H1 (cell line): ENCODE measurements around the gene ABCC4. TPM values are rescaled to one million over a fixed set of nuclear protein-coding genes. Genes with fewer than 3 reads are reported as not detected.

Experiments
- CTCF ChIA-PET: fragments of 300-600 bp; sonication (Branson Sonifier 250); formaldehyde crosslinking; loops from one replicate; lab custom pipeline; 2021; ENCODE audit not compliant: partially characterized antibody; lab: Charles Lee
- POLR2A ChIA-PET: fragments of 300-600 bp; sonication (Branson Sonifier 250); formaldehyde crosslinking; loops from one replicate; lab custom pipeline; 2021; ENCODE audit warnings: inconsistent platforms; ENCODE audit not compliant: partially characterized antibody; lab: Charles Lee
- DNase-seq, 2 experiments: peaks; one replicate each; pipeline versions ENCODE4 v3.0.0 to v3.0.0-alpha.2; 2010 to 2022; ENCODE audit warnings: low spot score in 2 of 2, low read depth in 1 of 2, mixed read lengths in 1 of 2
- FAIRE-seq: peaks from 2 replicates; lab custom pipeline; 2011; peaks lifted over from hg19 to GRCh38; lab: Jason Lieb, UNC
- H2AFZ ChIP-seq: 2 replicates; pipeline ENCODE4 v1.8.1; 2012; ENCODE audit warnings: low read length, inconsistent platforms
- H2AK5ac ChIP-seq: 2 replicates; pipeline ENCODE4 v1.6.1; 2013; ENCODE audit warnings: low read depth, low read length
- H2BK120ac ChIP-seq: replicated peaks from 2 replicates; pipeline ENCODE3; 2013; ENCODE audit warnings: low read depth, low read length, inconsistent platforms
- H2BK12ac ChIP-seq: 2 replicates; pipeline ENCODE4 v1.6.1; 2013; ENCODE audit warnings: low read depth, low read length
- H2BK15ac ChIP-seq: 2 replicates; pipeline ENCODE4 v1.6.1; 2013; ENCODE audit warnings: low read length
- H2BK20ac ChIP-seq: 2 replicates; pipeline ENCODE4 v1.6.1; 2013; ENCODE audit warnings: low read length
- H2BK5ac ChIP-seq: 2 replicates; pipeline ENCODE4 v1.6.1; 2013; ENCODE audit warnings: low read depth, low read length
- H3K14ac ChIP-seq: 2 replicates; pipeline ENCODE4 v1.6.1; 2013; ENCODE audit warnings: inconsistent platforms; ENCODE audit not compliant: insufficient read length
- H3K18ac ChIP-seq: 2 replicates; pipeline ENCODE4 v1.6.1; 2013; ENCODE audit warnings: low read length; ENCODE audit errors: extremely low read depth
- H3K23ac ChIP-seq: 2 replicates; pipeline ENCODE4 v1.6.1; 2013; ENCODE audit warnings: inconsistent platforms; ENCODE audit not compliant: insufficient read length
- H3K23me2 ChIP-seq: 2 replicates; pipeline ENCODE4 v1.6.1; 2013; ENCODE audit warnings: low read depth, low read length
- H3K27ac ChIP-seq: 2 replicates; pipeline ENCODE4 v1.6.1; 2011; ENCODE audit warnings: low read depth, low read length, inconsistent platforms
- H3K27me3 ChIP-seq, 4 experiments: replicated peaks in 1 of 4; 1 replicate in 1 of 4; 2 replicates in 3 of 4; pipeline versions ENCODE4 v1.6.1 to v1.8.1; 2011 to 2013; ENCODE audit warnings: low read length in 3 of 4, mild to moderate bottlenecking in 3 of 4, inconsistent platforms in 2 of 4, mixed read lengths in 2 of 4, moderate library complexity in 1 of 4; ENCODE audit not compliant: control insufficient read depth in 3 of 4, insufficient read depth in 3 of 4; ENCODE audit errors: extremely low read depth in 1 of 4
- H3K36me3 ChIP-seq, 4 experiments: 2 replicates each; pipeline versions ENCODE4 v1.6.1 to v1.8.1; 2011 to 2013; ENCODE audit warnings: mild to moderate bottlenecking in 4 of 4, low read length in 3 of 4, moderate library complexity in 2 of 4, control low read depth in 1 of 4, inconsistent platforms in 1 of 4; ENCODE audit not compliant: insufficient read depth in 4 of 4, control insufficient read depth in 2 of 4
- H3K4ac ChIP-seq: replicated peaks from 2 replicates; pipeline ENCODE3; 2013; ENCODE audit warnings: low read length, low read depth, mixed read lengths, inconsistent platforms; ENCODE audit not compliant: insufficient read length
- H3K4me1 ChIP-seq, 4 experiments: replicated peaks in 1 of 4; 1 replicate in 1 of 4; 2 replicates in 3 of 4; pipeline versions ENCODE4 v1.6.1 to v1.8.1; 2011 to 2013; ENCODE audit warnings: low read length in 3 of 4, inconsistent platforms in 2 of 4, mixed read lengths in 1 of 4; ENCODE audit not compliant: insufficient read depth in 4 of 4, control insufficient read depth in 3 of 4
- H3K4me2 ChIP-seq, 2 experiments: 2 replicates each; pipeline versions ENCODE4 v1.6.1 to v1.8.1; 2011 to 2013; ENCODE audit warnings: low read depth in 2 of 2, low read length in 2 of 2, control low read depth in 1 of 2, inconsistent platforms in 1 of 2, mild to moderate bottlenecking in 1 of 2; ENCODE audit not compliant: insufficient read depth in 1 of 2
- H3K4me3 ChIP-seq, 4 experiments: fragments of 200-600, 300-600 bp in 1 of 4; sonication (generic), shearing (Covaris generic), sonication (Bioruptor Twin) in 1 of 4; 2 replicates each; pipeline versions ENCODE4 v1.5.1 to v1.8.1; 2011 to 2016; ENCODE audit warnings: low read length in 4 of 4, low read depth in 3 of 4, control low read depth in 2 of 4, inconsistent platforms in 2 of 4, mild to moderate bottlenecking in 2 of 4, mixed read lengths in 1 of 4, moderate library complexity in 1 of 4; ENCODE audit not compliant: insufficient read depth in 2 of 4; ENCODE audit errors: extremely low read depth in 1 of 4
- H3K56ac ChIP-seq: replicated peaks from 2 replicates; pipeline ENCODE3; 2013; ENCODE audit warnings: low read depth, mild to moderate bottlenecking, mixed read lengths, low read length, inconsistent platforms; ENCODE audit not compliant: insufficient read length
- H3K79me1 ChIP-seq: 2 replicates; pipeline ENCODE4 v1.6.1; 2013; ENCODE audit warnings: low read depth, low read length, control low read depth
- H3K79me2 ChIP-seq, 2 experiments: 2 replicates each; pipeline versions ENCODE4 v1.6.1 to v1.8.1; 2012 to 2013; ENCODE audit warnings: low read length in 2 of 2, mild to moderate bottlenecking in 2 of 2, inconsistent platforms in 1 of 2; ENCODE audit not compliant: insufficient read depth in 2 of 2, control insufficient read depth in 1 of 2
- H3K9ac ChIP-seq, 4 experiments: replicated peaks in 1 of 4; 1 replicate in 1 of 4; 2 replicates in 3 of 4; pipeline versions ENCODE4 v1.6.1 to v1.8.1; 2011 to 2013; ENCODE audit warnings: low read depth in 3 of 4, low read length in 3 of 4, control low read depth in 2 of 4, mild to moderate bottlenecking in 2 of 4, moderate library complexity in 2 of 4, inconsistent platforms in 1 of 4; ENCODE audit errors: extremely low read depth in 1 of 4
- H3K9me3 ChIP-seq, 2 experiments: 2 replicates each; pipeline versions ENCODE4 v1.6.1 to v1.8.1; 2012 to 2013; ENCODE audit warnings: mild to moderate bottlenecking in 2 of 2, moderate library complexity in 2 of 2, control low read depth in 1 of 2, inconsistent platforms in 1 of 2, low read depth in 1 of 2, low read length in 1 of 2, mixed read lengths in 1 of 2; ENCODE audit not compliant: insufficient read depth in 2 of 2
- H4K20me1 ChIP-seq, 2 experiments: replicated peaks in 1 of 2; 2 replicates each; pipeline versions ENCODE3 to v1.8.1; 2011 to 2013; ENCODE audit warnings: inconsistent platforms in 2 of 2, low read length in 2 of 2, mild to moderate bottlenecking in 1 of 2; ENCODE audit not compliant: insufficient read depth in 2 of 2, control insufficient read depth in 1 of 2
- H4K5ac ChIP-seq: 2 replicates; pipeline ENCODE4 v1.6.1; 2013; ENCODE audit warnings: low read length, low read depth, mixed read lengths, inconsistent platforms; ENCODE audit not compliant: insufficient read length
- H4K8ac ChIP-seq: 2 replicates; pipeline ENCODE4 v1.8.0; 2013; ENCODE audit warnings: mild to moderate bottlenecking, moderate library complexity, low read length, inconsistent platforms; ENCODE audit not compliant: insufficient read depth; ENCODE audit errors: extremely low read depth
- H4K91ac ChIP-seq: replicated peaks from 2 replicates; pipeline ENCODE3; 2013; ENCODE audit warnings: low read length, mixed read lengths, inconsistent platforms; ENCODE audit not compliant: insufficient read length
- ATF2 ChIP-seq: IDR thresholded peaks from 2 replicates; pipeline ENCODE4 v1.6.1; 2012; ENCODE audit warnings: low read length, inconsistent platforms
- CEBPB ChIP-seq: IDR thresholded peaks from 2 replicates; pipeline ENCODE4 v1.6.1; 2012; ENCODE audit warnings: low read depth, low read length
- HDAC2 ChIP-seq, 2 experiments: fragments of 300-600 bp in 1 of 2; sonication (generic) in 1 of 2; IDR thresholded peaks; 2 replicates each; pipeline ENCODE4 v1.6.1; 2011 to 2012; ENCODE audit warnings: low read depth in 2 of 2, low read length in 2 of 2, mild to moderate bottlenecking in 2 of 2, moderate library complexity in 2 of 2, borderline replicate concordance in 1 of 2, inconsistent platforms in 1 of 2
- SAP30 ChIP-seq: fragments of 300-600 bp; sonication (generic); IDR thresholded peaks from 2 replicates; pipeline ENCODE4 v1.7.1; 2012; ENCODE audit warnings: low read length, moderate library complexity, mild to moderate bottlenecking, inconsistent platforms; ENCODE audit not compliant: insufficient read depth, insufficient replicate concordance
- SUZ12 ChIP-seq: fragments of 200-600 bp; sonication (generic); IDR thresholded peaks from 2 replicates; pipeline ENCODE4 v1.6.1; 2012; ENCODE audit warnings: mild to moderate bottlenecking, inconsistent platforms, low read length, moderate library complexity, mixed read lengths
- WGBS, 2 experiments: shearing (Covaris generic) in 1 of 2; methylation state at CpG; one replicate each; pipeline versions ENCODE4 v1.1.6 to v1.1.7; 2013 to 2015; ENCODE audit warnings: low lambda C conversion rate in 2 of 2, mixed read lengths in 2 of 2, inconsistent platforms in 1 of 2, low coverage in 1 of 2, missing lambda C conversion rate in 1 of 2; ENCODE audit not compliant: insufficient replicate concordance in 2 of 2, insufficient coverage in 1 of 2, insufficient read length in 1 of 2; ENCODE audit errors: extremely low coverage in 1 of 2, missing lambda C conversion rate in 1 of 2; 5-methylcytosine and 5-hydroxymethylcytosine counted together
- polyA plus RNA-seq, 7 experiments: library from polyadenylated mRNA; depleted of rRNA in 3 of 7; stranded (reverse) in 5 of 7; unstranded in 2 of 7; fragments of >200 nt in 5 of 7; fragments of 200-250 nt in 2 of 7; gene quantifications; 1 replicate in 5 of 7; 2 replicates in 1 of 7; 4 replicates in 1 of 7; pipeline versions ENCODE4 v1.2.1 to v1.2.3, GENCODE V29; 2011 to 2013; ENCODE audit warnings: missing spikeins in 2 of 7, mixed read lengths in 2 of 7
- total RNA-seq: library from RNA; stranded (reverse); fragmentation: NEBNext Ultra II Directional; extraction: Animal tissue kit (Norgen Biotek cat#: 25700); gene quantifications from 2 replicates; pipeline ENCODE4 v1.2.1, GENCODE V29; 2021

The ABCC4 gene
- total and polyA plus RNA-seq, 2 of the 8 experiments (the other 6 are each of a cell fraction or from before 2014, with no cell fraction given): 4.0 to 14.1 TPM

GRCh38 chr13:95261956-95262355, 39.3 kb downstream of the ABCC4 start:
- Histone ChIP-seq H2BK12ac (no peak overlapping the region), H3K79me1 (no peaks in the 10 kb centered on the region), H2BK5ac (no peak overlapping the region), H3K27ac (no peak overlapping the region), H2BK15ac (no peak overlapping the region), H3K4me1 (no peaks in the 10 kb centered on the region), H2BK120ac (no peak overlapping the region), H3K4me3 (no peak overlapping the region), H3K23ac (no peak overlapping the region), H3K14ac (no peak overlapping the region), H3K4ac (no peak overlapping the region), H2AK5ac (no peak overlapping the region), H3K9me3 (peaks cover 0 to 6% of the 10 kb centered on the region in 2 experiments; a peak in 1 of 4 replicates), H3K56ac (no peak overlapping the region), H3K27me3 (no peaks in the 10 kb centered on the region), H3K18ac (no peak overlapping the region), H2BK20ac (no peak overlapping the region), H3K36me3 (no peaks in the 10 kb centered on the region), H3K4me2 (no peak overlapping the region), H4K20me1 (no peaks in the 10 kb centered on the region), H3K79me2 (no peaks in the 10 kb centered on the region), H3K23me2 (no peaks in the 10 kb centered on the region), H2AFZ (no peak overlapping the region), H3K9ac (no peak overlapping the region), H4K8ac (no peak overlapping the region), H4K91ac (no peak overlapping the region), H4K5ac (no peak overlapping the region)
- FAIRE-seq (no peak), DNase-seq (no peak)
- TF ChIP-seq CEBPB: no peak
- no peak for TF ChIP-seq ATF2
- TF ChIP-seq SAP30: no peak
- TF ChIP-seq HDAC2 (IDR thresholded peaks at IDR 0.05; ENCODE audit: borderline replicate concordance in 1 of 2, low read depth in 2 of 2, low read length in 2 of 2): no peak
- no peak for TF ChIP-seq SUZ12
- ChIA-PET CTCF (interaction anchor here (0.6 to 2.1 kb wide), 3 partner anchors 12 to 37 kb away, joined by 3 to 9 read pairs (median 3); no protein-coding TSS in a partner anchor), POLR2A (interaction anchor here (0.6 kb wide), 1 partner anchor 187 kb away, joined by 3 read pairs; no protein-coding TSS in a partner anchor)
- WGBS, 2 experiments: 90% methylated on average over 3 of the region's 3 CpGs; no CpG with 5 or more reads in 1 of the 2 experiments
